K562 (cell line): ENCODE data around the gene RPS6KA4. TPM values are rescaled to one million over a fixed set of nuclear protein-coding genes. Genes with fewer than 3 reads are reported as not detected.

Source experiments
- ATAC-seq: fragments of 200-7000 bp; cut with Tn5 transposase; 3 replicates; pipeline ENCODE4 v1.9.1; 2020; ENCODE audit warnings: moderate library complexity
- BruUV-seq: library from RNA; stranded (reverse); fragments of 400-500 nt; replicated peaks from 2 replicates; lab custom pipeline; 2021; lab: Mats Ljungman, UMichigan
- CTCF ChIA-PET: fragments of 300-600 bp; formaldehyde crosslinking; extraction: SDS; loops from one replicate; lab custom pipeline; 2021; ENCODE audit warnings: low intra/inter-chr PET ratio; lab: Yijun Ruan, JAX
- POLR2A ChIA-PET: fragments of 300-600, 350-650 bp; sonication (Branson Sonifier 250); formaldehyde crosslinking; extraction: SDS; loops from one replicate; lab custom pipeline; 2021; ENCODE audit warnings: antibody characterized with exemption, inconsistent platforms; lab: Yijun Ruan, JAX
- DNase-seq, 4 experiments: peaks; one replicate each; pipeline versions ENCODE4 v3.0.0 to v3.0.0-alpha.2; 2011 to 2018; ENCODE audit warnings: low spot score in 3 of 4, mixed read lengths in 3 of 4; ENCODE audit errors: extremely low read depth in 1 of 4
- FAIRE-seq: peaks from 2 replicates; lab custom pipeline; 2011; peaks lifted over from hg19 to GRCh38; lab: Jason Lieb, UNC
- H2AFZ ChIP-seq: 2 replicates; pipeline ENCODE4 v1.6.0; 2011; ENCODE audit warnings: low read depth, low read length, control low read depth, inconsistent platforms
- H3K27ac ChIP-seq: fragments of 200-600 bp; 3 replicates; pipeline ENCODE4 v1.8.0; 2011; ENCODE audit warnings: low read depth, mild to moderate bottlenecking, control low read depth, inconsistent platforms, low read length, moderate library complexity, mixed read lengths; ENCODE audit errors: extremely low read depth
- H3K27me3 ChIP-seq, 2 experiments: fragments of 300-600 bp in 1 of 2; 2 replicates in 1 of 2; 3 replicates in 1 of 2; pipeline versions ENCODE4 v1.6.0 to v1.8.0; 2011; ENCODE audit warnings: inconsistent platforms in 2 of 2, low read length in 2 of 2, mild to moderate bottlenecking in 1 of 2, mixed read lengths in 1 of 2, moderate library complexity in 1 of 2; ENCODE audit not compliant: control insufficient read depth in 2 of 2, insufficient read depth in 2 of 2
- H3K36me3 ChIP-seq: fragments of 300-600 bp; 3 replicates; pipeline ENCODE4 v1.8.0; 2011; ENCODE audit warnings: mild to moderate bottlenecking, low read length, inconsistent platforms; ENCODE audit not compliant: control insufficient read depth, insufficient read depth
- H3K4me1 ChIP-seq, 2 experiments: fragments of 200-600 bp in 1 of 2; replicated peaks in 1 of 2; 2 replicates in 1 of 2; 3 replicates in 1 of 2; pipeline versions ENCODE4 v1.5.1 to v1.8.0; 2011; ENCODE audit warnings: inconsistent platforms in 2 of 2, low read length in 2 of 2, mild to moderate bottlenecking in 1 of 2, mixed read lengths in 1 of 2, moderate library complexity in 1 of 2; ENCODE audit not compliant: control insufficient read depth in 2 of 2, insufficient read depth in 2 of 2
- H3K4me2 ChIP-seq: 2 replicates; pipeline ENCODE4 v1.6.1; 2011; ENCODE audit warnings: low read length, control low read depth, inconsistent platforms, mixed read lengths; ENCODE audit not compliant: insufficient read depth
- H3K4me3 ChIP-seq: fragments of 200-600 bp; sonication (generic), shearing (Covaris generic); 2 replicates; pipeline ENCODE4 v1.5.1; 2016; ENCODE audit warnings: control low read depth, inconsistent platforms
- H3K79me2 ChIP-seq: fragments of 200-600 bp; 3 replicates; pipeline ENCODE4 v1.8.0; 2011; ENCODE audit warnings: low read length, inconsistent platforms; ENCODE audit not compliant: control insufficient read depth, insufficient read depth
- H3K9ac ChIP-seq, 2 experiments: 2 replicates each; pipeline versions ENCODE4 v1.6.0 to v1.6.1; 2011; ENCODE audit warnings: low read depth in 2 of 2, low read length in 2 of 2, control low read depth in 1 of 2, inconsistent platforms in 1 of 2, mild to moderate bottlenecking in 1 of 2, mixed read lengths in 1 of 2; ENCODE audit not compliant: insufficient read depth in 1 of 2
- H3K9me1 ChIP-seq: one replicate; pipeline ENCODE4 v1.6.0; 2011; ENCODE audit warnings: inconsistent platforms, mild to moderate bottlenecking, low read length, moderate library complexity; ENCODE audit not compliant: control insufficient read depth, insufficient read depth
- H3K9me3 ChIP-seq: replicated peaks from 2 replicates; pipeline ENCODE4 v1.5.1; 2011; ENCODE audit warnings: low read depth, low read length, inconsistent platforms; ENCODE audit not compliant: control insufficient read depth, insufficient read depth
- H4K20me1 ChIP-seq: replicated peaks from 2 replicates; pipeline ENCODE4 v1.6.1; 2011; ENCODE audit warnings: low read length, inconsistent platforms, mixed read lengths; ENCODE audit not compliant: control insufficient read depth, insufficient read depth
- CHD7 ChIP-seq: fragments of 200-600 bp; sonication (generic); IDR thresholded peaks from one replicate; pipeline ENCODE4 v1.6.1; 2012; ENCODE audit warnings: mild to moderate bottlenecking, low read depth, low read length, inconsistent platforms
- MAFK ChIP-seq: IDR thresholded peaks from 2 replicates; pipeline ENCODE4 v1.6.1; 2011; ENCODE audit warnings: low read length, improper control_type of control experiment
- MECOM ChIP-seq: fragments of 250-450 bp; sonication (Bioruptor Pico); IDR thresholded peaks from 2 replicates; pipeline ENCODE4 v1.8.0; 2022; ENCODE audit warnings: inconsistent platforms
- NFE2 ChIP-seq: IDR thresholded peaks from 2 replicates; pipeline ENCODE4 v1.6.1; 2014; ENCODE audit warnings: antibody characterized with exemption, low read depth
- SLC30A9 ChIP-seq: fragments of 250-450 bp; sonication (Bioruptor Pico); IDR thresholded peaks from 2 replicates; pipeline ENCODE4 v1.8.0; 2022; ENCODE audit warnings: mild to moderate bottlenecking, moderate library complexity
- THAP7 ChIP-seq: fragments of 250-450 bp; sonication (Bioruptor Pico); IDR thresholded peaks from 2 replicates; pipeline ENCODE4 v1.5.0; 2021
- ZNF699 ChIP-seq: fragments of 250-450 bp; sonication (Bioruptor Pico); IDR thresholded peaks from 2 replicates; pipeline ENCODE4 v1.8.0; 2021; ENCODE audit warnings: mild to moderate bottlenecking, moderate library complexity; ENCODE audit not compliant: insufficient replicate concordance
- WGBS: fragments of 100-300 bp; shearing (Covaris generic); methylation state at CpG from one replicate; pipeline ENCODE4 v1.1.6; 2016; ENCODE audit warnings: low coverage, mixed read lengths; ENCODE audit not compliant: insufficient coverage; ENCODE audit errors: missing lambda C conversion rate; 5-methylcytosine and 5-hydroxymethylcytosine counted together
- in situ Hi-C: fragments of 300-500 bp; cut with MboI; formaldehyde crosslinking; loops from 4 replicates; pipeline ENCODE4 v1.15.0; 2018; ENCODE audit warnings: inconsistent platforms, mixed read lengths
- intact Hi-C: fragments of 100-400 bp; cut with micrococcal nuclease; formaldehyde crosslinking; loops from 2 replicates; pipeline ENCODE4 v1.14.2; 2022
- polyA plus RNA-seq, 8 experiments: library from polyadenylated mRNA; depleted of rRNA in 4 of 8; stranded (reverse) in 5 of 8; unstranded in 3 of 8; fragments of >200 nt; fragmentation: Nextera tagmentation in 2 of 8; fragmentation: Illumina TruSeq in 1 of 8; extraction: Ambion mirVana in 2 of 8; extraction: Trizol in 1 of 8; gene quantifications; 2 replicates each; pipeline versions ENCODE4 v1.2.1 to v1.2.3, GENCODE V29; 2011 to 2014; ENCODE audit warnings: inconsistent platforms in 1 of 8, missing spikeins in 1 of 8
- total RNA-seq, 7 experiments: library from RNA; depleted of rRNA in 6 of 7; stranded (reverse); fragments of >200 nt in 6 of 7; fragmentation: Illumina TruSeq in 2 of 7; extraction: Trizol in 2 of 7; gene quantifications; 2 replicates each; pipeline versions ENCODE4 v1.2.1 to v1.2.3, GENCODE V29; 2011 to 2021; ENCODE audit warnings: low replicate concordance in 1 of 7
- TF ChIP-seq, protein P1 (sequence below): fragments of 200-400 bp; formaldehyde crosslinking; IDR thresholded peaks from 2 replicates; pipeline ENCODE4 v1.6.1; 2017; ENCODE audit warnings: mild to moderate bottlenecking, low read depth, low read length, moderate library complexity

Gene RPS6KA4
- total and polyA plus RNA-seq, 9 of the 15 experiments (the other 6 are each of a cell fraction or from before 2014, with no cell fraction given): 0.15 to 23.8 (median 9.8) TPM

- DNase-seq: no peak
- ChIA-PET CTCF (no interaction called here), POLR2A (interaction anchor here (1.6 kb wide), 1 partner anchor 15 kb away, joined by 5 read pairs; no protein-coding TSS in a partner anchor)
- 100% methylated on average over 6 of the region's 22 CpGs for WGBS
- Histone ChIP-seq H3K9me1 (no peaks in the 10 kb centered on the region), H2AFZ (no peak overlapping the region), H3K27me3 (no peaks in the 10 kb centered on the region), H3K27ac (no peak overlapping the region), H3K9me3 (no peaks in the 10 kb centered on the region; the same call in 1 of the 2 replicates), H4K20me1 (no peaks in the 10 kb centered on the region), H3K4me1 (peaks cover 0 to 26% of the 10 kb centered on the region in 2 experiments; a peak in 2 of 5 replicates), H3K4me2 (no peak overlapping the region), H3K36me3 (peaks cover 36% of the 10 kb centered on the region; the same call in 2 of the 3 replicates), H3K4me3 (no peak overlapping the region), H3K9ac (no peak overlapping the region), H3K79me2 (no peaks in the 10 kb centered on the region)
- in situ Hi-C loops (no loop called here), intact Hi-C loops (no loop called here)
- BruUV-seq: no TSS peak
- FAIRE-seq: no peak
- ATAC-seq: no peak
- TF ChIP-seq, protein P1, sequence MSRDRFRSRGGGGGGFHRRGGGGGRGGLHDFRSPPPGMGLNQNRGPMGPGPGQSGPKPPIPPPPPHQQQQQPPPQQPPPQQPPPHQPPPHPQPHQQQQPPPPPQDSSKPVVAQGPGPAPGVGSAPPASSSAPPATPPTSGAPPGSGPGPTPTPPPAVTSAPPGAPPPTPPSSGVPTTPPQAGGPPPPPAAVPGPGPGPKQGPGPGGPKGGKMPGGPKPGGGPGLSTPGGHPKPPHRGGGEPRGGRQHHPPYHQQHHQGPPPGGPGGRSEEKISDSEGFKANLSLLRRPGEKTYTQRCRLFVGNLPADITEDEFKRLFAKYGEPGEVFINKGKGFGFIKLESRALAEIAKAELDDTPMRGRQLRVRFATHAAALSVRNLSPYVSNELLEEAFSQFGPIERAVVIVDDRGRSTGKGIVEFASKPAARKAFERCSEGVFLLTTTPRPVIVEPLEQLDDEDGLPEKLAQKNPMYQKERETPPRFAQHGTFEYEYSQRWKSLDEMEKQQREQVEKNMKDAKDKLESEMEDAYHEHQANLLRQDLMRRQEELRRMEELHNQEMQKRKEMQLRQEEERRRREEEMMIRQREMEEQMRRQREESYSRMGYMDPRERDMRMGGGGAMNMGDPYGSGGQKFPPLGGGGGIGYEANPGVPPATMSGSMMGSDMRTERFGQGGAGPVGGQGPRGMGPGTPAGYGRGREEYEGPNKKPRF: no peak
- TF ChIP-seq ZNF699 (CRISPR knock-in tag): no peak
- no peak for TF ChIP-seq CHD7
- no peak for TF ChIP-seq MECOM (CRISPR knock-in tag)
- no peak for TF ChIP-seq MAFK
- TF ChIP-seq NFE2: no peak
- TF ChIP-seq SLC30A9 (CRISPR knock-in tag): no peak
- no peak for TF ChIP-seq THAP7 (CRISPR knock-in tag)
Observed at GRCh38 chr11:64371201-64371600, 12.2 kb downstream of the RPS6KA4 start.
